Thymus (tissue), 11 donors: ENCODE results near the gene CACNA2D3. TPM values are rescaled to one million over a fixed set of nuclear protein-coding genes. Genes with fewer than 3 reads are reported as not detected.

ENCODE experiments used
- DNase-seq, 9 donors: peaks; one replicate each; pipeline ENCODE4 v3.0.0-alpha.2; 2013; ENCODE audit warnings: low spot score in 9 of 9, low read depth in 6 of 9, missing footprints in 1 of 9
- H3K27ac ChIP-seq, 2 donors: one replicate each; pipeline ENCODE4 v1.5.1; 2013; ENCODE audit warnings: control low read depth in 1 of 2, low read depth in 1 of 2, low read length in 1 of 2, mild to moderate bottlenecking in 1 of 2, moderate library complexity in 1 of 2
- H3K27me3 ChIP-seq, 2 donors: one replicate each; pipeline ENCODE4 v1.5.1; 2013; ENCODE audit warnings: low read length in 1 of 2; ENCODE audit not compliant: control insufficient read depth in 2 of 2, insufficient read depth in 1 of 2
- H3K36me3 ChIP-seq, 2 donors: one replicate each; pipeline ENCODE4 v1.5.1; 2013; ENCODE audit warnings: low read length in 1 of 2, mild to moderate bottlenecking in 1 of 2, moderate library complexity in 1 of 2; ENCODE audit not compliant: control insufficient read depth in 2 of 2, insufficient read depth in 2 of 2
- H3K4me1 ChIP-seq, 2 donors: one replicate each; pipeline ENCODE4 v1.5.1; 2013; ENCODE audit warnings: low read length in 2 of 2; ENCODE audit not compliant: control insufficient read depth in 2 of 2, insufficient read depth in 2 of 2
- H3K4me3 ChIP-seq, 2 donors: one replicate each; pipeline ENCODE4 v1.5.1; 2013; ENCODE audit warnings: low read length in 2 of 2, control low read depth in 1 of 2, mild to moderate bottlenecking in 1 of 2
- H3K9me3 ChIP-seq, 2 donors: one replicate each; pipeline ENCODE4 v1.5.1; 2013; ENCODE audit warnings: low read length in 1 of 2, mild to moderate bottlenecking in 1 of 2; ENCODE audit not compliant: control insufficient read depth in 2 of 2, insufficient read depth in 1 of 2
- WGBS: extraction: QIAGEN DNeasy Blood & Tissue Kit; methylation state at CpG from one replicate; pipeline ENCODE4 v1.1.7; 2013; 5-methylcytosine and 5-hydroxymethylcytosine counted together
- polyA plus RNA-seq: library from polyadenylated mRNA; stranded (reverse); fragments of 200-250 nt; gene quantifications from one replicate; pipeline ENCODE4 v1.2.3, GENCODE V29; 2013
- total RNA-seq: library from RNA; stranded (reverse); fragments of 120-200 nt; gene quantifications from one replicate; pipeline ENCODE4 v1.2.4, GENCODE V29; 2013
- donor health status: healthy.

The CACNA2D3 gene
- total and polyA plus RNA-seq, 2 donors: 1.8 to 2.1 TPM

GRCh38 chr3:54173371-54173770, 51.0 kb downstream of the CACNA2D3 start:
- no peaks in the 10 kb centered on the region for H3K36me3 ChIP-seq

GRCh38 chr3:54176106-54176505, 53.8 kb downstream of the CACNA2D3 start:
- 84% methylated on average over 3 of the region's 3 CpGs for WGBS
- H3K4me1 ChIP-seq: no peaks in the 10 kb centered on the region
- no peaks in the 10 kb centered on the region for H3K27me3 ChIP-seq
- H3K9me3 ChIP-seq: no peaks in the 10 kb centered on the region
- H3K4me3 ChIP-seq: no peak overlapping the region
- no peak overlapping the region for H3K27ac ChIP-seq
- no peaks in the 10 kb centered on the region for H3K36me3 ChIP-seq
- no peak for DNase-seq

More at GRCh38 chr3:54173371-54173770, 51.0 kb downstream of the CACNA2D3 start:
- no peak overlapping the region for H3K27ac ChIP-seq
- H3K4me3 ChIP-seq: no peak overlapping the region
- no peak for DNase-seq
- no peaks in the 10 kb centered on the region for H3K27me3 ChIP-seq
- H3K4me1 ChIP-seq: no peaks in the 10 kb centered on the region
- H3K9me3 ChIP-seq: no peaks in the 10 kb centered on the region
- WGBS: 91% methylated on average over 3 of the region's 3 CpGs

GRCh38 chr3:54177816-54178215, 55.5 kb downstream of the CACNA2D3 start:
- no peak for DNase-seq
- WGBS: 90% methylated on average over 3 of the region's 3 CpGs
- Histone ChIP-seq H3K4me1 (no peaks in the 10 kb centered on the region), H3K4me3 (no peak overlapping the region), H3K27ac (no peak overlapping the region), H3K9me3 (no peaks in the 10 kb centered on the region), H3K36me3 (no peaks in the 10 kb centered on the region), H3K27me3 (no peaks in the 10 kb centered on the region)

GRCh38 chr3:54178376-54178775, 56.0 kb downstream of the CACNA2D3 start:
- no peak for DNase-seq
- Histone ChIP-seq H3K36me3 (no peaks in the 10 kb centered on the region), H3K27ac (no peak overlapping the region), H3K27me3 (no peaks in the 10 kb centered on the region), H3K4me1 (no peaks in the 10 kb centered on the region), H3K9me3 (no peaks in the 10 kb centered on the region), H3K4me3 (no peak overlapping the region)
- WGBS: 95% methylated on average over 5 of the region's 5 CpGs

- H3K4me3 ChIP-seq: no peak overlapping the region
- no peak for DNase-seq
- H3K9me3 ChIP-seq: no peaks in the 10 kb centered on the region
These were observed 58.6 kb downstream of the CACNA2D3 start for GRCh38 chr3:54180921-54181320.

GRCh38 chr3:54182242-54182641, 59.9 kb downstream of the CACNA2D3 start:
- no peak for DNase-seq
- 75% methylated on average over 4 of the region's 4 CpGs for WGBS

More at GRCh38 chr3:54180921-54181320, 58.6 kb downstream of the CACNA2D3 start:
- Histone ChIP-seq H3K36me3 (no peaks in the 10 kb centered on the region), H3K27me3 (no peaks in the 10 kb centered on the region), H3K4me1 (no peaks in the 10 kb centered on the region), H3K27ac (no peak overlapping the region)

GRCh38 chr3:54185740-54186139, 63.4 kb downstream of the CACNA2D3 start:
- H3K27me3 ChIP-seq: no peaks in the 10 kb centered on the region
- H3K9me3 ChIP-seq: no peaks in the 10 kb centered on the region
- no peaks in the 10 kb centered on the region for H3K4me1 ChIP-seq
- H3K36me3 ChIP-seq: no peaks in the 10 kb centered on the region
- DNase-seq: no peak
- H3K27ac ChIP-seq: no peak overlapping the region
- no peak overlapping the region for H3K4me3 ChIP-seq

More at GRCh38 chr3:54182242-54182641, 59.9 kb downstream of the CACNA2D3 start:
- no peak overlapping the region for H3K4me3 ChIP-seq
- no peaks in the 10 kb centered on the region for H3K27me3 ChIP-seq
- no peaks in the 10 kb centered on the region for H3K36me3 ChIP-seq
- H3K9me3 ChIP-seq: no peaks in the 10 kb centered on the region
- no peaks in the 10 kb centered on the region for H3K4me1 ChIP-seq
- no peak overlapping the region for H3K27ac ChIP-seq

GRCh38 chr3:54188176-54188791, 65.9 kb downstream of the CACNA2D3 start:
- WGBS: 71% methylated on average over 6 of the region's 6 CpGs

GRCh38 chr3:54191220-54191619, 68.9 kb downstream of the CACNA2D3 start:
- no peaks in the 10 kb centered on the region for H3K36me3 ChIP-seq
- no peaks in the 10 kb centered on the region for H3K4me1 ChIP-seq
- no peaks in the 10 kb centered on the region for H3K27me3 ChIP-seq
- no peak for DNase-seq
- no peaks in the 10 kb centered on the region for H3K9me3 ChIP-seq
- H3K4me3 ChIP-seq: no peak overlapping the region
- H3K27ac ChIP-seq: no peak overlapping the region
- WGBS: 92% methylated on average over 4 of the region's 4 CpGs

More at GRCh38 chr3:54188176-54188791, 65.9 kb downstream of the CACNA2D3 start:
- H3K4me1 ChIP-seq: no peaks in the 10 kb centered on the region
- H3K36me3 ChIP-seq: no peaks in the 10 kb centered on the region
- H3K27ac ChIP-seq: no peak overlapping the region
- H3K4me3 ChIP-seq: no peak overlapping the region
- H3K27me3 ChIP-seq: no peaks in the 10 kb centered on the region
- no peaks in the 10 kb centered on the region for H3K9me3 ChIP-seq
- peak; percentile 24 to 68 (median 38) for DNase-seq
